Peyer's patch (tissue), 4 donors: ENCODE data around the gene C19orf47. TPM values are rescaled to one million over a fixed set of nuclear protein-coding genes. Genes with fewer than 3 reads are reported as not detected.

Experiments used
- DNase-seq, 3 donors: peaks; one replicate each; pipeline ENCODE4 v3.0.0-alpha.2; 2017 to 2019
- H3K27ac ChIP-seq, 4 donors: fragments of 200-600 bp; sonication (generic); one replicate each; pipeline ENCODE4 v1.5.1; 2016 to 2019
- H3K27me3 ChIP-seq, 2 donors: fragments of 200-600 bp; sonication (generic); one replicate each; pipeline ENCODE4 v1.5.1; 2019
- H3K36me3 ChIP-seq, 3 donors: fragments of 200-600 bp; sonication (generic); one replicate each; pipeline ENCODE4 v1.5.1; 2016 to 2019
- H3K4me1 ChIP-seq, 4 donors: fragments of 200-600 bp; sonication (generic); one replicate each; pipeline ENCODE4 v1.5.1; 2016 to 2019
- H3K4me3 ChIP-seq, 4 donors: fragments of 200-600 bp; sonication (generic); 1 replicate in 3 of 4; 2 replicates in 1 of 4; pipeline ENCODE4 v1.5.1; 2016 to 2019; ENCODE audit warnings: mild to moderate bottlenecking in 1 of 4
- H3K9me3 ChIP-seq, 4 donors: fragments of 200-600 bp; sonication (generic); one replicate each; pipeline ENCODE4 v1.5.1; 2016 to 2019; ENCODE audit warnings: mild to moderate bottlenecking in 1 of 4
- CTCF ChIP-seq, 6 experiments: fragments of 450-650 bp in 4 of 6; fragments of 200-600 bp in 2 of 6; sonication (generic) in 1 of 6; IDR thresholded peaks; one replicate each; pipeline ENCODE4 v1.5.1; 2017 to 2019; ENCODE audit warnings: antibody characterized with exemption in 6 of 6, mild to moderate bottlenecking in 3 of 6, moderate library complexity in 1 of 6
- POLR2A ChIP-seq, 2 donors: fragments of 450-650 bp; IDR thresholded peaks; one replicate each; pipeline ENCODE4 v1.5.1; 2017; ENCODE audit warnings: antibody characterized with exemption in 2 of 2, mild to moderate bottlenecking in 2 of 2, moderate library complexity in 2 of 2
- small RNA-seq, 2 donors: library from RNA; depleted of rRNA; stranded (forward); fragments of <200 nt; gene quantifications; one replicate each; pipeline ENCODE3, GENCODE V24; 2016
- total RNA-seq, 4 donors: library from RNA; depleted of rRNA; stranded (reverse); fragments of >200 nt; gene quantifications; one replicate each; pipeline ENCODE4 v1.1.0, GENCODE V29; 2016

The C19orf47 gene
- total RNA-seq, 4 donors from 2014 or later: 5.8 to 11.3 (median 9.9) TPM

- Histone ChIP-seq H3K4me3 (no peak overlapping the region), H3K4me1 (peaks cover 0 to 19% (median 10%) of the 10 kb centered on the region in 4 donors), H3K9me3 (no peaks in the 10 kb centered on the region), H3K27ac (no peak overlapping the region), H3K36me3 (peaks cover 0 to 4% (median 0%) of the 10 kb centered on the region in 3 donors), H3K27me3 (no peaks in the 10 kb centered on the region)
- DNase-seq: no peak
- TF ChIP-seq POLR2A (IDR thresholded peaks at IDR 0.05) (no peak), CTCF (IDR thresholded peaks at IDR 0.05) (no peak)
Measured at GRCh38 chr19:40272261-40272660, 75.9 kb downstream of the C19orf47 start.

- no peak overlapping the region for H3K27ac ChIP-seq
- peaks cover 0 to 18% (median 10%) of the 10 kb centered on the region in 4 donors for H3K4me1 ChIP-seq
- TF ChIP-seq POLR2A (IDR thresholded peaks at IDR 0.05): no peak
- no peak for TF ChIP-seq CTCF (IDR thresholded peaks at IDR 0.05)
Measured at GRCh38 chr19:40271706-40272105, 76.5 kb downstream of the C19orf47 start.

GRCh38 chr19:40270362-40271089, 77.7 kb downstream of the C19orf47 start:
- no peak for DNase-seq
- Histone ChIP-seq H3K36me3 (peaks cover 0 to 4% (median 0%) of the 10 kb centered on the region in 3 donors), H3K27ac (no peak overlapping the region), H3K4me3 (no peak overlapping the region), H3K4me1 (peaks cover 0 to 22% (median 10%) of the 10 kb centered on the region in 4 donors), H3K27me3 (no peaks in the 10 kb centered on the region), H3K9me3 (no peaks in the 10 kb centered on the region)
- TF ChIP-seq CTCF (IDR thresholded peaks at IDR 0.05) (no peak), POLR2A (IDR thresholded peaks at IDR 0.05) (no peak)

More at GRCh38 chr19:40271706-40272105, 76.5 kb downstream of the C19orf47 start:
- no peak for DNase-seq
- no peak overlapping the region for H3K4me3 ChIP-seq
- H3K36me3 ChIP-seq: peaks cover 0 to 4% (median 0%) of the 10 kb centered on the region in 3 donors
- H3K27me3 ChIP-seq: no peaks in the 10 kb centered on the region
- no peaks in the 10 kb centered on the region for H3K9me3 ChIP-seq

Small RNA genes lying within 50 kb of the gene (small RNA-seq; reads per million reads assigned to genes)
- 0.06 to 0.23 reads per million in 2 donors for gene MIR641
- 0 reads per million in 2 donors for gene MIR6796
- gene RF00019: 0 reads per million in 2 donors
- gene RNU6-945P: 0 reads per million in 2 donors

Other genes with a start within 250 kb of the C19orf47 start
- 10 to 100 TPM in 3 of 4 donors, 1 to 10 TPM in 1; 8.1 to 64.4 (median 16.2) TPM for gene MAP3K10, start 157.0 kb downstream of the C19orf47 start, total RNA-seq
- not detected for gene TTC9B, start 130.0 kb downstream of the C19orf47 start, total RNA-seq
- 1 to 10 TPM in 1 of 4 donors, not detected in 3; 1.3 TPM for gene CCNP, start 121.7 kb downstream of the C19orf47 start, total RNA-seq
- gene AKT2, start 63.1 kb downstream of the C19orf47 start, total RNA-seq: 100 to 1,000 TPM in 2 of 4 donors, 10 to 100 TPM in 2; 67.1 to 146 (median 100) TPM
- gene PLD3, start 298 bp upstream of the C19orf47 start, total RNA-seq: 100 to 1,000 TPM in 3 of 4 donors, 10 to 100 TPM in 1; 61.9 to 210 (median 162) TPM
- gene HIPK4, start 41.8 kb upstream of the C19orf47 start, total RNA-seq: not detected
- 1 to 10 TPM; 1.4 to 7.4 (median 3.0) TPM for gene PRX, start 65.0 kb upstream of the C19orf47 start, total RNA-seq
- 10 to 100 TPM in 2 of 4 donors, 1 to 10 TPM in 2; 4.1 to 18.2 (median 11.6) TPM for gene SERTAD1, start 77.6 kb upstream of the C19orf47 start, total RNA-seq
- 10 to 100 TPM in 3 of 4 donors, 1 to 10 TPM in 1; 9.1 to 22.4 (median 15.2) TPM for gene SERTAD3, start 95.9 kb upstream of the C19orf47 start, total RNA-seq
- 100 to 1,000 TPM; 148 to 277 (median 218) TPM for gene BLVRB, start 117.3 kb upstream of the C19orf47 start, total RNA-seq
- 1 to 10 TPM in 2 of 4 donors, under 1 TPM in 2; 0.18 to 6.6 (median 2.0) TPM for gene SPTBN4, start 118.6 kb upstream of the C19orf47 start, total RNA-seq
- 100 to 1,000 TPM in 2 of 4 donors, 10 to 100 TPM in 2; 73.4 to 121 (median 99.9) TPM for gene SHKBP1, start 228.5 kb upstream of the C19orf47 start, total RNA-seq